HG03139 (cell line): ENCODE data around the gene MRFAP1L1.
"Not testable (repeated sequence)": the region's sequence is repeated elsewhere in the genome, so short reads cannot be mapped to it uniquely, and the experiment has no call there.

Source experiments
- ATAC-seq: cut with Tn5 transposase; IDR thresholded peaks from one replicate; pipeline ENCODE4 v1.9.1; 2021; ENCODE audit not compliant: unreplicated experiment

The MRFAP1L1 gene

GRCh38 chr4:6692379-6692778, 17.3 kb downstream of the MRFAP1L1 start:
- ATAC-seq: no peak

- ATAC-seq: no peak
Measured at GRCh38 chr4:6689506-6689960, 20.1 kb downstream of the MRFAP1L1 start.

GRCh38 chr4:6688879-6689505, 20.7 kb downstream of the MRFAP1L1 start:
- ATAC-seq: peak; percentile 66

- ATAC-seq: no peak
Measured at GRCh38 chr4:6687947-6688878, 21.5 kb downstream of the MRFAP1L1 start.

GRCh38 chr4:6686104-6686787, 23.4 kb downstream of the MRFAP1L1 start:
- no peak for ATAC-seq

GRCh38 chr4:6684656-6685055, 25.0 kb downstream of the MRFAP1L1 start:
- ATAC-seq: no peak

GRCh38 chr4:6682862-6683590, 26.6 kb downstream of the MRFAP1L1 start:
- ATAC-seq: no peak

GRCh38 chr4:6681191-6681590, 28.5 kb downstream of the MRFAP1L1 start:
- no peak for ATAC-seq

GRCh38 chr4:6680372-6681034, 29.2 kb downstream of the MRFAP1L1 start:
- ATAC-seq: no peak

- ATAC-seq: no peak
Measured at GRCh38 chr4:6676722-6677558, 32.7 kb downstream of the MRFAP1L1 start.

- peak; percentile 40 for ATAC-seq
Measured at GRCh38 chr4:6674500-6675149, 35.0 kb downstream of the MRFAP1L1 start.

- peak; percentile 70 for ATAC-seq
Measured at GRCh38 chr4:6673660-6674499, 35.8 kb downstream of the MRFAP1L1 start.

- ATAC-seq: not testable (repeated sequence)
Measured at GRCh38 chr4:6673191-6673659, 36.4 kb downstream of the MRFAP1L1 start.

- ATAC-seq: not testable (repeated sequence)
Measured at GRCh38 chr4:6672541-6673190, 37.0 kb downstream of the MRFAP1L1 start.

- ATAC-seq: no peak
Measured at GRCh38 chr4:6672131-6672530, 37.5 kb downstream of the MRFAP1L1 start.

GRCh38 chr4:6671648-6672047, 38.0 kb downstream of the MRFAP1L1 start:
- no peak for ATAC-seq

- no peak for ATAC-seq
Measured at GRCh38 chr4:6668391-6668790, 41.3 kb downstream of the MRFAP1L1 start.

- ATAC-seq: no peak
Measured at GRCh38 chr4:6665320-6665654, 44.4 kb downstream of the MRFAP1L1 start.
